ENCODE measurements around the gene IDI1.

DNA sequence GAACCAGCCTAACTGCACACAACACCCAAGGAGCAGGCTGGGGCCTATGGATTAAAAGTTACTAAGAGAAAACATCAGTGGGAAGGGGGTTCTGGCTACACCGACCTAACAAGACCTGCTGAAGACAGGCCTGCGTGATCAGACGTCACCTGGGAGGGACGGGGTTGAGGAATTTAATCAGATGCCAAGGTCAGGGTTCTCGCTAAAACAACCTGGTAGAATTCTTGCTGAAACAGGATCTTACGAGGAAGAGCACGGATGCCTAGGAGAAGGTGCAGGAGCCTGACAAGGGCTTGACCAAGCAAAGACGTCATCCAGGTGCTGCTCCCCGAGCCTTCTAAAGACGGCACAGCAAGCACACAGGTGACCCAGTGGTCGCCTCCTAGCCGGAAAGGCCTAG lies 24.8 kb downstream of the IDI1 start:
- TF ChIP-seq FOXP1 (IDR thresholded peaks at IDR 0.05) (no peak), FOXP1 (CRISPR knock-in tag; IDR thresholded peaks at IDR 0.05) (no peak), DPF2 (CRISPR knock-in tag; IDR thresholded peaks at IDR 0.05; ENCODE audit: borderline replicate concordance, low read depth) (no peak), NCOR1 (IDR thresholded peaks at IDR 0.05; ENCODE audit: borderline replicate concordance, low read length) (no peak), CEBPB (IDR thresholded peaks at IDR 0.05; ENCODE audit: borderline replicate concordance, low read depth, low read length) (no peak), NR1H2 (CRISPR knock-in tag; IDR thresholded peaks at IDR 0.05; ENCODE audit: borderline replicate concordance, low read depth) (no peak), ZNF484 (CRISPR knock-in tag; IDR thresholded peaks at IDR 0.05; ENCODE audit: borderline replicate concordance, low read depth) (no peak), MATR3 (CRISPR knock-in tag; IDR thresholded peaks at IDR 0.05) (no peak), ZNF235 (CRISPR knock-in tag; IDR thresholded peaks at IDR 0.05; ENCODE audit: borderline replicate concordance) (no peak), ZFP36 (IDR thresholded peaks at IDR 0.05; ENCODE audit: borderline replicate concordance, low read depth, low read length, partially characterized antibody) (no peak)
- TF ChIP-seq, protein P1, sequence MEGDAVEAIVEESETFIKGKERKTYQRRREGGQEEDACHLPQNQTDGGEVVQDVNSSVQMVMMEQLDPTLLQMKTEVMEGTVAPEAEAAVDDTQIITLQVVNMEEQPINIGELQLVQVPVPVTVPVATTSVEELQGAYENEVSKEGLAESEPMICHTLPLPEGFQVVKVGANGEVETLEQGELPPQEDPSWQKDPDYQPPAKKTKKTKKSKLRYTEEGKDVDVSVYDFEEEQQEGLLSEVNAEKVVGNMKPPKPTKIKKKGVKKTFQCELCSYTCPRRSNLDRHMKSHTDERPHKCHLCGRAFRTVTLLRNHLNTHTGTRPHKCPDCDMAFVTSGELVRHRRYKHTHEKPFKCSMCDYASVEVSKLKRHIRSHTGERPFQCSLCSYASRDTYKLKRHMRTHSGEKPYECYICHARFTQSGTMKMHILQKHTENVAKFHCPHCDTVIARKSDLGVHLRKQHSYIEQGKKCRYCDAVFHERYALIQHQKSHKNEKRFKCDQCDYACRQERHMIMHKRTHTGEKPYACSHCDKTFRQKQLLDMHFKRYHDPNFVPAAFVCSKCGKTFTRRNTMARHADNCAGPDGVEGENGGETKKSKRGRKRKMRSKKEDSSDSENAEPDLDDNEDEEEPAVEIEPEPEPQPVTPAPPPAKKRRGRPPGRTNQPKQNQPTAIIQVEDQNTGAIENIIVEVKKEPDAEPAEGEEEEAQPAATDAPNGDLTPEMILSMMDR (CRISPR knock-in tag; IDR thresholded peaks at IDR 0.05) = no peak
- TF ChIP-seq, protein P2, sequence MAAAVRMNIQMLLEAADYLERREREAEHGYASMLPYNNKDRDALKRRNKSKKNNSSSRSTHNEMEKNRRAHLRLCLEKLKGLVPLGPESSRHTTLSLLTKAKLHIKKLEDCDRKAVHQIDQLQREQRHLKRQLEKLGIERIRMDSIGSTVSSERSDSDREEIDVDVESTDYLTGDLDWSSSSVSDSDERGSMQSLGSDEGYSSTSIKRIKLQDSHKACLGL (CRISPR knock-in tag; IDR thresholded peaks at IDR 0.05) = no peak
- TF ChIP-seq, protein P3, sequence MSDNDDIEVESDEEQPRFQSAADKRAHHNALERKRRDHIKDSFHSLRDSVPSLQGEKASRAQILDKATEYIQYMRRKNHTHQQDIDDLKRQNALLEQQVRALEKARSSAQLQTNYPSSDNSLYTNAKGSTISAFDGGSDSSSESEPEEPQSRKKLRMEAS (IDR thresholded peaks at IDR 0.05) = no peak
- TF ChIP-seq, protein P4, sequence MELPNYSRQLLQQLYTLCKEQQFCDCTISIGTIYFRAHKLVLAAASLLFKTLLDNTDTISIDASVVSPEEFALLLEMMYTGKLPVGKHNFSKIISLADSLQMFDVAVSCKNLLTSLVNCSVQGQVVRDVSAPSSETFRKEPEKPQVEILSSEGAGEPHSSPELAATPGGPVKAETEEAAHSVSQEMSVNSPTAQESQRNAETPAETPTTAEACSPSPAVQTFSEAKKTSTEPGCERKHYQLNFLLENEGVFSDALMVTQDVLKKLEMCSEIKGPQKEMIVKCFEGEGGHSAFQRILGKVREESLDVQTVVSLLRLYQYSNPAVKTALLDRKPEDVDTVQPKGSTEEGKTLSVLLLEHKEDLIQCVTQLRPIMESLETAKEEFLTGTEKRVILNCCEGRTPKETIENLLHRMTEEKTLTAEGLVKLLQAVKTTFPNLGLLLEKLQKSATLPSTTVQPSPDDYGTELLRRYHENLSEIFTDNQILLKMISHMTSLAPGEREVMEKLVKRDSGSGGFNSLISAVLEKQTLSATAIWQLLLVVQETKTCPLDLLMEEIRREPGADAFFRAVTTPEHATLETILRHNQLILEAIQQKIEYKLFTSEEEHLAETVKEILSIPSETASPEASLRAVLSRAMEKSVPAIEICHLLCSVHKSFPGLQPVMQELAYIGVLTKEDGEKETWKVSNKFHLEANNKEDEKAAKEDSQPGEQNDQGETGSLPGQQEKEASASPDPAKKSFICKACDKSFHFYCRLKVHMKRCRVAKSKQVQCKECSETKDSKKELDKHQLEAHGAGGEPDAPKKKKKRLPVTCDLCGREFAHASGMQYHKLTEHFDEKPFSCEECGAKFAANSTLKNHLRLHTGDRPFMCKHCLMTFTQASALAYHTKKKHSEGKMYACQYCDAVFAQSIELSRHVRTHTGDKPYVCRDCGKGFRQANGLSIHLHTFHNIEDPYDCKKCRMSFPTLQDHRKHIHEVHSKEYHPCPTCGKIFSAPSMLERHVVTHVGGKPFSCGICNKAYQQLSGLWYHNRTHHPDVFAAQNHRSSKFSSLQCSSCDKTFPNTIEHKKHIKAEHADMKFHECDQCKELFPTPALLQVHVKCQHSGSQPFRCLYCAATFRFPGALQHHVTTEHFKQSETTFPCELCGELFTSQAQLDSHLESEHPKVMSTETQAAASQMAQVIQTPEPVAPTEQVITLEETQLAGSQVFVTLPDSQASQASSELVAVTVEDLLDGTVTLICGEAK (IDR thresholded peaks at IDR 0.05) = no peak
- TF ChIP-seq, protein P4 (CRISPR knock-in tag; IDR thresholded peaks at IDR 0.05) = no peak
